Measurements from ENCODE around the gene EFNA2.
A peak's percentile ranks its signal among the peaks of the same experiment; 100 is the strongest.

Gene EFNA2

DNA sequence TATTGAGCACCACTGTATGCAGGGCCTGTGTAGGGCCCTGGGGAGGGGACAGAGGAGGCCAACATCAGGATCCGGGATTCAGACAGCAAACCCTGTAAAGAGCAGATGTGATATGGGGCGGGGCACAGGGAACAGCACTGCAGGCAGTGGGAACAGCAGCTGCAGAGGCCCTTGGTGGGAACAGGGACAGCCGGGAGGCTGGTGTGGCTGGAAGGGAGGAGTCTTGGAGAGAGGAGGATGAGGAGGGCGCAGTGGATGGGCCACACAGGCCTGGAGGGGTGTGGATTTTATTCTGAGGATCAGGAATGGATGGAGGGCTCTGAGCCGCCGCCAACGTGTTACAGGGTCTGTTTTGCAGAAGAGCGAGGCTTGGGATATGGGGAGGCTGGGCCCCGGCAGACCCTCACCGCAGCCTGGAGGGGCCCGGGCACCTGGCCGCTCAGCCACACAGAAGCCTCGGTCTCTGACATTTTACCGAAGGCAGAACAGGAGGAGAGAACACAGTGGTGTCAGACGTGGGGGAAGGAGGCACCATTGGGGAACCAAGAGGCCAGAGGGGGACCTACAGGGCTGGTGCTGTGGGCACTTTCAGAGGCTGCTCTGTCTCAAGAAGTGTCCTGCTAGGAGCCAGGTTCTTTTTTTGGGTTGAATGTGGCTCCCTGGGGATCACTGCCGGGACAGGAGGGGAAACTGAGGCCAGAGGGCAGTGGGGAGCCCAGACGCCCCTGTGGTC is 6.9 kb downstream of the EFNA2 start:
- Histone ChIP-seq H3K9ac (peak overlapping the region in 1 of 11 experiments; percentile 18; a peak in 1 of 22 replicates), H3K27me3 (peaks cover 46 to 93% (median 81%) of the 10 kb centered on the region in 11 experiments), H4K20me1 (peaks cover 0 to 79% (median 51%) of the 10 kb centered on the region in 11 experiments; a peak in 18 of 22 replicates), H3K36me3 (no peaks in the 10 kb centered on the region), H3K4me1 (peaks cover 5 to 71% (median 61%) of the 10 kb centered on the region in 10 experiments; a peak in 18 of 20 replicates), H3K27ac (no peak overlapping the region), H3K4me3 (no peak overlapping the region), H3K4me2 (peak overlapping the region in 10 of 11 experiments; percentile 3 to 89 (median 69); a peak in 18 of 22 replicates), H3K9me3 (replicated peaks in 1 of 11) (no peaks in the 10 kb centered on the region)
- no peak for TF ChIP-seq Cebpa-rat (IDR thresholded peaks at IDR 0.05)

DNA sequence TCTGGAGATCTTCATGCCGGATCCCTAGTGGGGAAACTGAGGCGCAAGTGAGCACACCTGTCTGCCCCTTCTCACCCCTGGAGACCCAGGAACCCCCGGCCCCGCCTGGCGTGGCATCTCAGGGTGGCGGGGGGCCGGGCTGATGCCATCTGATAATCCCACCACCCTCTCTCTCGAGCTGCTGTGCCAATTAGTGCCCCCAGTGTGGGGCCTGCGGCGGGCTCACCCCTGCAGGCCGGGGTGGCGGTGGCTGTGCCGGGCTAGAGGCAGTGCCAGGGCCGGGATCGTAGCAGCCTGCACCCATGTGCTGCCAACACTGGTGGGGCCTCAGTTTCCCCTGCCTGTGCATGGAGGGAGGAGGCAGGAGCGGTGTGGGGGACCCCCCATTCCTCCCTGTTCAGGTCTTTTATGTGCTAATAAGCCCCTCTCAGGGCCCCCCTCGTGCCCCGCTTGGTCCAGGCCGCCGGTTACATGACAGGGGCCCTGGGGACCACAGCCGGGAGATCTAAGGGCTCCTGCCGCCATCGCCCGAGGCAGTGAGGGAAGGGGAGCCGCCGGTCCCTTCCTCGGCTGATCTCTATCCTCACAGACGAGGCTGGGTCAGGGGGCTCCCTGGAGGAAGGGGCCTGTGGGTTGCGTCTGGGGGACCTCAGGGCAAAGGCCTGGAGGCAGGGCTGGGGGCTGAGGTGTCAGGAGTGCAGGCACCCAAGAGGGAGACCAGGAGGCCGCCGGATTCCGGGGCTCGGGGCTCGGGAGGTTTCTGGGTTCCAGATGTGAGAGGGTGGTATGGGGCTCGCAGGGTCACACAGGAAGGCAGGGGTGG is 8.3 kb downstream of the EFNA2 start:
- Histone ChIP-seq H4K20me1 (peaks cover 0 to 65% (median 37%) of the 10 kb centered on the region in 11 experiments; a peak in 16 of 22 replicates), H3K4me2 (peak overlapping the region; percentile 2 to 89 (median 73); a peak in 20 of 22 replicates), H3K27ac (no peak overlapping the region), H3K4me3 (peak overlapping the region in 2 of 10 experiments; percentile 1 to 29; a peak in 1 of 20 replicates), H3K36me3 (no peaks in the 10 kb centered on the region), H3K27me3 (peaks cover 34 to 79% (median 67%) of the 10 kb centered on the region in 11 experiments; a peak in 20 of 22 replicates), H3K4me1 (peaks cover 5 to 67% (median 57%) of the 10 kb centered on the region in 10 experiments; a peak in 18 of 20 replicates), H3K9me3 (replicated peaks in 1 of 11) (no peaks in the 10 kb centered on the region), H3K9ac (peak overlapping the region in 4 of 11 experiments; percentile 1 to 60 (median 50); a peak in 5 of 22 replicates)
- TF ChIP-seq Cebpa-rat (IDR thresholded peaks at IDR 0.05) = no peak

DNA sequence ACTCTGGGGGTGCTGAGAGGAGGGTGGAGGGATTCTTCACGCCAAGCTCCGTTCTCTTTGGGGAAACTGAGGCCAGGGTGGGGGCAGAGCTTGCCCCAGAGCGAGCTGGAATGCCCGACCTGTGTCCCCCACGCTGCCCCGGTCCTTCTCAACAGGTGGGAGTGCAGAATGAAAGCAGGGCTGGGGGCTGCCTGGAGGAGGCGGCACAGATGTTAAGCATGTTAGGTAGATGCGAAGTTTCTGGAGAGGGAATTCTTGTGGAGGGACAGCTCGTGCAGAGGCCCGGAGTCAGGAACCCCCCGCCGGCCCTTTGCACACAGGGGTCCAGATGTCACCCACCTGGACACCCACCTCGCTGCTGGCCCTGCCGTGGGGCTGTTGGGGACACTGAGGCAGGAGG is 9.0 kb downstream of the EFNA2 start:
- H3K4me1 ChIP-seq = peaks cover 5 to 65% (median 57%) of the 10 kb centered on the region in 10 experiments; a peak in 18 of 20 replicates
- peaks cover 34 to 72% (median 60%) of the 10 kb centered on the region in 11 experiments; a peak in 20 of 22 replicates for H3K27me3 ChIP-seq
- H3K36me3 ChIP-seq = no peaks in the 10 kb centered on the region
- TF ChIP-seq Cebpa-rat (IDR thresholded peaks at IDR 0.05) = no peak
- no peak overlapping the region for H3K4me3 ChIP-seq
- H3K9me3 ChIP-seq (replicated peaks in 1 of 11) = no peaks in the 10 kb centered on the region
- no peak overlapping the region for H3K27ac ChIP-seq
- peak overlapping the region in 10 of 11 experiments; percentile 9 to 89 (median 74); a peak in 17 of 22 replicates for H3K4me2 ChIP-seq
- 0 out of 22 replicates have a peak overlapping the region, but pooled peaks of 2 of the 11 experiments have one; percentile 1 to 56 for H3K9ac ChIP-seq
- H4K20me1 ChIP-seq = peaks cover 0 to 58% (median 36%) of the 10 kb centered on the region in 11 experiments; a peak in 16 of 22 replicates

DNA sequence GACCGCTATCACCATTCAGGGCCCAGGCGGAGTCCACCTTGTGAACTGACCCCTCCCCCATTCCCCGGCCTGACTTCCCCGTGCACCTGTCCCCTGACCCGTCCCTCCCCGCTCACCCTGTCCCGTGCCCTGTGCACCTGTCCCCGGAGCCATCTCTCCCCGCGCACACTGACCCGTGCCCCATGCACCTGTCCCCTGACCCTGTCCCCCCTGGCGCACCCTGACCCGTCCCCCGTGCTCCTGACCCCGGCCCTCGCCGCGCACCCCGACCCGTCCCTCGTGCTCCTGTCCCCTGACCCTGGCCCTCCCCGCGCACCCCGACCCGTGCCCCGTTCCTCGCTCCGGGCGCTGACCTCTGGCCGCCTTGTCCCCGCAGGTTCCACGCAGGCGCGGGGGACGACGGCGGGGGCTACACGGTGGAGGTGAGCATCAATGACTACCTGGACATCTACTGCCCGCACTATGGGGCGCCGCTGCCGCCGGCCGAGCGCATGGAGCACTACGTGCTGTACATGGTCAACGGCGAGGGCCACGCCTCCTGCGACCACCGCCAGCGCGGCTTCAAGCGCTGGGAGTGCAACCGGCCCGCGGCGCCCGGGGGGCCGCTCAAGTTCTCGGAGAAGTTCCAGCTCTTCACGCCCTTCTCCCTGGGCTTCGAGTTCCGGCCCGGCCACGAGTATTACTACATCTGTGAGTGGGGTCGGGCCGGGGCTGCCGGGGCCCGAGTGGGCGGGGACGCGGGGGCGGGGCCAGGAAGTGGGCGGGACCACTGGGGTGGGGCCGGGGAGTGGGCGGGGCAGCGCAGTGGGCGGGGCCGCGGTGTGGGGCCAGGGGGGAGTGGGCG is 9.7 kb downstream of the EFNA2 start:
- Histone ChIP-seq H3K4me2 (peak overlapping the region in 10 of 11 experiments; percentile 41 to 89 (median 74); a peak in 20 of 22 replicates), H3K9ac (0 out of 22 replicates have a peak overlapping the region, but pooled peaks of 1 of the 11 experiments have one; percentile 25), H3K4me3 (no peak overlapping the region), H4K20me1 (peaks cover 0 to 52% (median 35%) of the 10 kb centered on the region in 11 experiments; a peak in 16 of 22 replicates), H3K27me3 (peaks cover 30 to 65% (median 55%) of the 10 kb centered on the region in 11 experiments; a peak in 20 of 22 replicates), H3K27ac (no peak overlapping the region), H3K9me3 (replicated peaks in 1 of 11) (no peaks in the 10 kb centered on the region), H3K4me1 (peaks cover 5 to 62% (median 57%) of the 10 kb centered on the region in 10 experiments; a peak in 18 of 20 replicates), H3K36me3 (no peaks in the 10 kb centered on the region)
- no peak for TF ChIP-seq Cebpa-rat (IDR thresholded peaks at IDR 0.05)

DNA sequence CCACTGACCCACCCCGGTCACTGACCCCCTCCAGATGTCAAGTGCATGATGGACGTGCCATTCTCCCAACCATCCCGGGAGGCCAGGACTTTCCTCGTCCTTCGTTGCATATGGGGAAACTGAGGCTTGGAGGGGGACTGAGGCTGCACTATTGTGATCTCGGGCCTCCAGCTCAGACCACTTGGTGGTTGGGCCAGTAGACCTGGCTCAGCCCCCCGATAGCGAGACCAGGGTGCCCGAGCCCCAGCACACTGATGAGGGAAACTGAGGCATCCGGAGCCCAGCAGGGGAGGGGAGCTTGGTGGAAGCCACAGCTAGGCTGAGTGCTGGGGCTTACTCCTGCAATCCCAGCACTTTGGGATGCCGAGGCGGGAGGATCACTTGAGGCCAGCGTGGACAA is 10.4 kb downstream of the EFNA2 start:
- Histone ChIP-seq H3K4me3 (no peak overlapping the region), H3K9ac (0 out of 22 replicates have a peak overlapping the region, but pooled peaks of 1 of the 11 experiments have one; percentile 40), H3K27me3 (peaks cover 24 to 58% (median 48%) of the 10 kb centered on the region in 11 experiments; a peak in 20 of 22 replicates), H3K27ac (no peak overlapping the region), H3K4me2 (peak overlapping the region in 7 of 11 experiments; percentile 37 to 67 (median 58); a peak in 14 of 22 replicates), H3K36me3 (no peaks in the 10 kb centered on the region), H3K4me1 (peaks cover 5 to 55% (median 50%) of the 10 kb centered on the region in 10 experiments; a peak in 18 of 20 replicates), H3K9me3 (replicated peaks in 1 of 11) (no peaks in the 10 kb centered on the region), H4K20me1 (peaks cover 0 to 46% (median 28%) of the 10 kb centered on the region in 11 experiments; a peak in 16 of 22 replicates)
- no peak for TF ChIP-seq Cebpa-rat (IDR thresholded peaks at IDR 0.05)

DNA sequence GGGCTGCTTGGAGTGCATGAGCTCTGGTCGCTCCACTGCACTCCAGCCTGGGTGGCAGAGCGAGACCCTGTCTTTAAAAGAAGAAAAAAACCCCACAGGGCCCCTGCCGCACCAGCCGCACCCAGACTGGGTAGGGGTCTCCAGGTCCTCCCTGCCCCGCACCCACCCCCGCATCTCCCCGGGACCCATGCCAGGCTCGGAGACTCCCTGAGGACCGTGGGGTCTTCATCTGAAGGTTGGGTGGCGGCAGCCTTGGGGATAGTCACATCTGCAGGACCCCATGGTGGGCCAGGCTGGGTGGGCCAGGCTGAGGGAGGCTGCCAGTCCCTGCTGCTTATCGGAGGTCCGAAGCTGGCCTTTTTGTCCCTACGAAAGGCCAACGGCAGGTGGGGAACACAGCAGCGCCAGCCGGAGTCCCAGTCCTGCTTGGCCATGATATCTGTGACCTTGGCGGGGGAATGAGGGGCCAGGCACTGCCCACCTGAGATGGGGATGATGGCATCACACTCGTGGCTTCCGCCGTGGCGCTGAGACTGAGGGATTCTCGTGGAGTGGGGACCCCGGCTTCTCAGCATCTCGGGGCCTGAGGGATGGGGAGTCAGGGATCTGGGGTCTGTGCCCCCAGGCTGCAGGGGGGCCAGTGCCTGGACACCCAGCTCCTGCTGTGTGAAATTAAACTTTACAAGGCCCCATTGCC is 11.1 kb downstream of the EFNA2 start:
- H3K9ac ChIP-seq = 0 out of 22 replicates have a peak overlapping the region, but pooled peaks of 1 of the 11 experiments have one; percentile 40
- peaks cover 5 to 49% (median 44%) of the 10 kb centered on the region in 10 experiments; a peak in 18 of 20 replicates for H3K4me1 ChIP-seq
- H3K4me3 ChIP-seq = no peak overlapping the region
- peaks cover 0 to 40% (median 27%) of the 10 kb centered on the region in 11 experiments; a peak in 16 of 22 replicates for H4K20me1 ChIP-seq
- H3K36me3 ChIP-seq = no peaks in the 10 kb centered on the region
- peak overlapping the region in 6 of 11 experiments; percentile 37 to 67 (median 59); a peak in 12 of 22 replicates for H3K4me2 ChIP-seq
- TF ChIP-seq Cebpa-rat (IDR thresholded peaks at IDR 0.05) = no peak
- H3K9me3 ChIP-seq (replicated peaks in 1 of 11) = no peaks in the 10 kb centered on the region
- H3K27ac ChIP-seq = no peak overlapping the region
- H3K27me3 ChIP-seq = peaks cover 17 to 51% (median 42%) of the 10 kb centered on the region in 11 experiments; a peak in 20 of 22 replicates

DNA sequence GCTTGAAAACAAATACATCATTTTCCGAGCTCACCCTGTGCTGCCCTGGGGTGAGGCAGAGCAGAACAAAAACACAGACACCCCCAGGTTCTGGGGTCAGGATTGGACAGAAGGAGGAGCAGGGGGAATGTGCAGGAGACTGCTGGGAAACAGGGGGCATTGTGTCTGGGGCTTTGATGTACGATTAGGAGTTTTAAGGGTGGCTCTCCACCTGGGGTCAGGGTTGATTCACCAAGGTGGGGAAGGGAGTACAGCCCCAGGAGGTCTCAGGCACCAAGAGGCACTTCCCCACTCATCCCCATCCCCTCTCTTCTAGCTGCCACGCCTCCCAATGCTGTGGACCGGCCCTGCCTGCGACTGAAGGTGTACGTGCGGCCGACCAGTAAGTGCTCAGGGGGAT is 12.6 kb downstream of the EFNA2 start:
- Histone ChIP-seq H3K4me3 (no peak overlapping the region), H3K27me3 (peaks cover 2 to 36% (median 27%) of the 10 kb centered on the region in 11 experiments; a peak in 19 of 22 replicates), H3K27ac (no peak overlapping the region), H3K9me3 (replicated peaks in 1 of 11) (no peaks in the 10 kb centered on the region), H4K20me1 (peaks cover 0 to 25% (median 14%) of the 10 kb centered on the region in 11 experiments; a peak in 14 of 22 replicates), H3K9ac (no peak overlapping the region), H3K4me1 (peaks cover 5 to 34% (median 31%) of the 10 kb centered on the region in 10 experiments; a peak in 18 of 20 replicates), H3K4me2 (no peak overlapping the region), H3K36me3 (no peaks in the 10 kb centered on the region)
- TF ChIP-seq Cebpa-rat (IDR thresholded peaks at IDR 0.05) = no peak
